ENCODE measurements around the gene SHB.

SHB gene

GRCh38 chr9:37994639-37995347, 74.2 kb downstream of the SHB start:
- peak; percentile 8 to 50 for DNase-seq (ENCODE audit: extremely low read depth in 1 of 2, low read depth in 1 of 2)

- DNase-seq (ENCODE audit: extremely low read depth in 1 of 2, low read depth in 1 of 2), result no peak
These were observed 76.1 kb downstream of the SHB start for GRCh38 chr9:37992924-37993349.

GRCh38 chr9:37990404-37991015, 78.5 kb downstream of the SHB start:
- no peak for DNase-seq (ENCODE audit: extremely low read depth in 1 of 2, low read depth in 1 of 2)

GRCh38 chr9:37989701-37990100, 79.3 kb downstream of the SHB start:
- no peak for DNase-seq (ENCODE audit: extremely low read depth in 1 of 2, low read depth in 1 of 2)

GRCh38 chr9:37988602-37989001, 80.4 kb downstream of the SHB start:
- DNase-seq (ENCODE audit: extremely low read depth in 1 of 2, low read depth in 1 of 2), result no peak

GRCh38 chr9:37988041-37988440, 81.0 kb downstream of the SHB start:
- no peak for DNase-seq (ENCODE audit: extremely low read depth in 1 of 2, low read depth in 1 of 2)

GRCh38 chr9:37987467-37987981, 81.5 kb downstream of the SHB start:
- no peak for DNase-seq (ENCODE audit: extremely low read depth in 1 of 2, low read depth in 1 of 2)

- no peak for DNase-seq (ENCODE audit: extremely low read depth in 1 of 2, low read depth in 1 of 2)
These were observed 82.2 kb downstream of the SHB start for GRCh38 chr9:37986771-37987258.

- DNase-seq (ENCODE audit: extremely low read depth in 1 of 2, low read depth in 1 of 2), result no peak
These were observed 83.0 kb downstream of the SHB start for GRCh38 chr9:37986001-37986400.

GRCh38 chr9:37984672-37985611, 84.1 kb downstream of the SHB start:
- DNase-seq (ENCODE audit: extremely low read depth in 1 of 2, low read depth in 1 of 2), result no peak

GRCh38 chr9:37984278-37984671, 84.8 kb downstream of the SHB start:
- no peak for DNase-seq (ENCODE audit: extremely low read depth in 1 of 2, low read depth in 1 of 2)

- DNase-seq (ENCODE audit: extremely low read depth in 1 of 2, low read depth in 1 of 2), result no peak
These were observed 85.5 kb downstream of the SHB start for GRCh38 chr9:37983381-37984067.

- no peak for DNase-seq (ENCODE audit: extremely low read depth in 1 of 2, low read depth in 1 of 2)
These were observed 89.2 kb downstream of the SHB start for GRCh38 chr9:37979844-37980243.

GRCh38 chr9:37978983-37979382, 90.0 kb downstream of the SHB start:
- DNase-seq (ENCODE audit: extremely low read depth in 1 of 2, low read depth in 1 of 2), result no peak

- DNase-seq (ENCODE audit: extremely low read depth in 1 of 2, low read depth in 1 of 2), result no peak
These were observed 90.6 kb downstream of the SHB start for GRCh38 chr9:37978481-37978864.

GRCh38 chr9:37977851-37978480, 91.1 kb downstream of the SHB start:
- no peak for DNase-seq (ENCODE audit: extremely low read depth in 1 of 2, low read depth in 1 of 2)

- no peak for DNase-seq (ENCODE audit: extremely low read depth in 1 of 2, low read depth in 1 of 2)
These were observed 92.1 kb downstream of the SHB start for GRCh38 chr9:37976714-37977477.

GRCh38 chr9:37975639-37976038, 93.4 kb downstream of the SHB start:
- no peak for DNase-seq (ENCODE audit: extremely low read depth in 1 of 2, low read depth in 1 of 2)

GRCh38 chr9:37974506-37975173, 94.4 kb downstream of the SHB start:
- no peak for DNase-seq (ENCODE audit: extremely low read depth in 1 of 2, low read depth in 1 of 2)

All from stimulated activated CD8-positive, alpha-beta memory T cell treated with anti-CD3 and anti-CD28 coated beads, Interleukin-7, amount 100 ng/mL, for 48 hours (primary cell).